OCI-LY3 (cell line): ENCODE results near the gene TRIM41.

Experiments used
- CTCF ChIP-seq: fragments of 200-600, 300-600 bp; sonication (generic); IDR thresholded peaks from 2 replicates; pipeline ENCODE4 v1.5.1; 2014; ENCODE audit warnings: antibody characterized with exemption, low read length, low read depth
- EZH2phosphoT487 ChIP-seq: fragments of 200-600 bp; shearing (Covaris generic); IDR thresholded peaks from 2 replicates; pipeline ENCODE4 v1.6.1; 2018; ENCODE audit warnings: antibody characterized with exemption, mixed run types, low read depth

GRCh38 chr5:181187500-181188213 is 35.4 kb upstream of the TRIM41 start:
- TF ChIP-seq CTCF (no peak), EZH2phosphoT487 (no peak)
